GM21576 (cell line): ENCODE data around the gene CEP72.

Source experiments
- ATAC-seq: cut with Tn5 transposase; IDR thresholded peaks from one replicate; pipeline ENCODE4 v1.9.1; 2021; ENCODE audit warnings: mild to moderate bottlenecking, moderate library complexity; ENCODE audit not compliant: unreplicated experiment

Gene CEP72

DNA sequence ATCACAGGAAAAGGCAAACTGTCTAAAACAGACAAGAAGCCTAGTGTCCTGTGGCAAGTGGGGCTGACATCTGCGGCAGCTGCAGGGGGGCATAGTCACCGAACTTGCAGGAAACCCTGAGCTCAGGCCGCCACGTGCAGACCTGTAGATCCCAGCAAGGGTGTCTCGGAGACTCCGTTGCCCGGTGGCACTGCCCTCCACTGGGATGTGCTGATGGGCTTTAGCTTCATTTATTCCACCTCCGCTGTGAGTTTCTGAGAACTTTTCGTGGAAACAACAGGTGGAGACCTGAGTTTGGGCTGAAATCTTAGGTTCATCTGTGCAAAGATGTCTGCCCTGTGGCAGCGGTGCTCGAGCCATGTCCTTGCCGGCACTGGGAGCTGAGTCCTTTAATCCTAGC is 22.1 kb downstream of the CEP72 start:
- no peak for ATAC-seq

DNA sequence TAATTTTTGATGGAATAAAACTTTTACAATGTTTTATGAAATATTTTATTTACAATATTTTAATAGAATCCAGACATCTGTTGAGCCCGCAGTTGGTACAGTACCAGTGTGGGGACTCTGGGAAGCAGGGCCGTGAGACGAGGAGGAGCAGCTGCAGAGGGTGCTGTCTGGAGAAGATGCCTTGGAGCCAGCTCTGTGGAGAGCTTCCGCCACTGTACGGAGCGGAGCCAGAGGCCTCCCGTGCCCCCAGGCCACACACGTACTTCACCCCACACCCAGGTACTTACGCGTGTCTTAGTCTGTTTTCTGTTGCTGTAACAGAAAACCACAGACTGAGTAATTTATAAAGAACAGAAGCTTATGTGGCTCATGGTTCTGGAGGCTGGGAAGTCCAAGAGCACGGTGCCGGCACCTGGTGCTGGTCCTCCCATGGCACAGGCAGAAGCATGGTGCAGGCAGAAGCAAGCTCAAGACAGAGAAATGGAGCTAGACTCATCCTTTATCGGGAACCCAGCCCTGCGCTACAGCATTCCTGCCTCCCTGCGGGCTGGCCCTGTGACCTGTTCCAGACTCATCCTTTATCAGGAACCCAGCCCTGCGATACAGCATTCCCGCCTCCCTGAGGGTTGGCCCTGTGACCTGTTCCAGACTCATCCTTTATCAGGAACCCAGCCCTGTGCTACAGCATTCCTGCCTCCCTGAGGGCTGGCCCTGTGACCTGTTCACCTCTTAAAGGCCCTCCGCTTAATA is 23.3 kb downstream of the CEP72 start:
- ATAC-seq, result no peak

DNA sequence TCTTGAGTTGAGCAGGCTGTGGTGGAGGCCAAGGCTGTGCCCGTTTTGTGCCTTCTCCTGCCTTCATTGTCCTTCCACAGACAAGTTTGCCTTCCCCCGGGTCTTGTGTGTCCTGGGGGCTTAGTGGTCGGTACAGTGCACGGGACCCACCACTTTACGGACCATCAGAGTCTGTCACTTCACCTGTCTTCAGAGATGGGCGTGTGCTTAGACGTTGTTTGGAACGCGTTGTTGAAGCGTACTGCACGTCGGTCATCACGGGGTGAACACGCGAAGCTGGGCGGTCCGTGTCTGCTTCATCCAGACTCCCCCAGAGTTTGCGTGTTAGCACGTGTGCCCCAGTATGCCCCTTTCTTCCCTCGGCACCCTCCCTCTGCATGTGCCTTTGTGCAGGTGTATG is 24.8 kb downstream of the CEP72 start:
- no peak for ATAC-seq

DNA sequence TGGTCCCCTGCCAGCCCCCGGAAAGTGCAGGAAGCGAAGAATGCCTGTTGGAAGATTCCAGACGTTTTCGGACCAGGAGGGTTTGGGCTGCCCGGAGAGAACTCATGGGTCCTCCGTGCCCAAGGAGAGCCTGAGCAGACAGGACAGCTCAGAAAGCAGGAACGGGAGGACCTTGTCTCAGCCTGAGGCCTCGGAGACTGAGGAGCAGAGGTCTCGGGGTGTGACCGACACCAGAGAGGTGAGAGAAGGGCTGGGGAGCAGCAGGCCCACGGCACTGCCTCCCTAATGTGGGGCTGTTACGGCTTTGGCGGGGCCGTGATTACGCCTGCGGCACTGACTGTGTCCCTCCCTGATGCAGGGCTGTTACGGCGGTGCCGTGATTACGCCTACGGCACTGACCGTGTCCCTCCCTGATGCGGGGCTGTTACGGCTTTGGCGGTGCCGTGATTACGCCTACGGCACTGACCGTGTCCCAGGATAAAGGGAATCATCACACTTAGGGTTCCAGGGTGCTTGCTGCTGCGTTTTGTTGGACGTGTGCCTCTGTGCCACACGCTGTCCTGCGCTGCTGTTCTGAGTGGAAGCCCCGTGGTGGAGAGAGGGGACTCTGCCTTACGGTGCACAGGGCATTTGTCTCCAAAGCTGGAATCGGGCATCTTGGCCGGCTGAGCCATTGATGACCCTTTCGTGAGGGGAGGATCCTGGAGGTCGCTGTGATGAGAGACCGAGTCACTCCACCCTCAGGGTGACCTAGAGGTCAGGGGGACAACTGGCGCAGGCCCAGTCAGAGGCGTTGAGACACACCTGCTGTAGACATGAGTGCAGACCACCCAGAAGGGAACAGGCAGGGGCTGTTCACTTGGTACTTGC is 25.7 kb downstream of the CEP72 start:
- no peak for ATAC-seq

DNA sequence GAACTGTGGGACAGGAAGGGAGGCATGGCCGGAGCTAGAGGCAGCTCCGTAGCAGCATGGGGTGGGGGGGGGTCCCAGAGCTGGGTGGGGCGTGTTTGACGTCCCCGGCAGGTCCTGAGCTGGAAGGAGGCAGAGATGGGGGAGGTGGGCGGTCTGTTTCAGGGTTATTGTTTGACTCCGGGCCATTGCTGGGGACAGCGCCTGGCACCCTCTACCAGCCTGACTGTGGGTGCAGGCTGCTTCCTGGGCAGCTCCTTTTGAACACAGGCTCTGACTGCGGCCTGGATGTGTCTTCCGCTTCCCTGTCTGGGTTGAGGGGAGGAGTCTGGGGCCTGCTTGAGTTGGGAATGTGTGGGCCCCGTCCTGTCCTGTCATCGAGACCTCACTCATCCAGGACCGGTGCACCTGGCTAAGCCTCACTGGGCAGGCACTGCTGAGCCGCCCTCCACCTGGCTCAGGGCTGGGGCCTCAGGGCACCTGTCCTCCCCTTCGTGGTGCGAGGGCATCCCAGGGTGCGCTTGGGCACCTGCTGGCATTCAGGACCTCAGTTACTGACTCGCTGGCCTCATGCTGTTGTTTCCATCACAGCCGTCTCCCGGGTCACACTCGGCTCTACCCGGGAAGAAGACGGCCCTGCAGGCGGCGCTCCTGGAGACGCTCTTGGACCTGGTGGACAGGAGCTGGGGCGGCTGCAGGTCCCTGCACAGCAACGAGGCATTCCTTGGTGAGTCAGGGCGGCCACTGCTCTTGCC is 26.5 kb downstream of the CEP72 start:
- no peak for ATAC-seq

DNA sequence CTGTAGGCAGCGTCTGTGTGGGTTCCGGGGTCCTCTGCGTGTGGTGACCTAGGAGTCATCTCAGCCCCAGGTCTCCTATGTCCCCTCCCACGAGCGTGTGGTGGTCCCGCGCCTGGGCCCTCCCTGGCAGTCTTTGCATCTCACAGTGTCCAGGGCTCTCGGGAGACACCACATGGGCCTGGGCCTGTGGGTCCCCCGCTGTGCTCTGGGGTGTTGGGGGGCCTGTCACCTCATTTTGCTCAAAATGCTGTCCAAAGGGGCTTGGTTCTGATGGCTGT is 27.1 kb downstream of the CEP72 start:
- ATAC-seq, result no peak

DNA sequence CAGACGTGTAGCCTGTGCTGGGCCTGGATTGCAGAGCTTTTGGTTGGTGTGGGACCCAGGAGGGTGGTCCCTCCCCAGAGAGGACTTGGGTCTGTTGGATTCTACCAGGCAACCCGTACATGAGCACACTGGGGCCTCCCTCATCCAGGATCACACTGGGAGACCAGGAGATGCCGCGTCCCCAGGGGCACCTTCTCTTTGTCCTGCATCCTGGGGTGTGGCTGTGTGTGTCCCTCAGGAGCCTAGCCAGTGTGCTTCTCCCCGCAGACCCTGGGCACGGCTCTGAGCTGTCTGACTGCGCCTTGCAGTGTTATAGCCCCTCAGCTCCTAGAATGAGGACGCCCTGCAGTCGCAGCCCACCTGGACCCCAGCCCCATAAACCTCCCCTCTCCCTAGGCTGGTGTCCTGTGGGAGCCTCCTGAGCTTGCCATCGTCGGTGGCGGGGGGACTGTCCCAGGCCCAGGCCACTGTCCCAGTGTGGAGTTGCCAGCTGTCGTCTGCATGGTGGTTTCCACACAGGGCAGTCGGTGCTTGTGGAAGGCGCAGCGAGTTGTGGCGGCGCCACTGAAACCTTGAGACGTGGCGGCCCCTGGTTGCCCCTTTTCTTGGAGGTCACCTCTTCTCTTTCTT is 27.6 kb downstream of the CEP72 start:
- ATAC-seq, result no peak

DNA sequence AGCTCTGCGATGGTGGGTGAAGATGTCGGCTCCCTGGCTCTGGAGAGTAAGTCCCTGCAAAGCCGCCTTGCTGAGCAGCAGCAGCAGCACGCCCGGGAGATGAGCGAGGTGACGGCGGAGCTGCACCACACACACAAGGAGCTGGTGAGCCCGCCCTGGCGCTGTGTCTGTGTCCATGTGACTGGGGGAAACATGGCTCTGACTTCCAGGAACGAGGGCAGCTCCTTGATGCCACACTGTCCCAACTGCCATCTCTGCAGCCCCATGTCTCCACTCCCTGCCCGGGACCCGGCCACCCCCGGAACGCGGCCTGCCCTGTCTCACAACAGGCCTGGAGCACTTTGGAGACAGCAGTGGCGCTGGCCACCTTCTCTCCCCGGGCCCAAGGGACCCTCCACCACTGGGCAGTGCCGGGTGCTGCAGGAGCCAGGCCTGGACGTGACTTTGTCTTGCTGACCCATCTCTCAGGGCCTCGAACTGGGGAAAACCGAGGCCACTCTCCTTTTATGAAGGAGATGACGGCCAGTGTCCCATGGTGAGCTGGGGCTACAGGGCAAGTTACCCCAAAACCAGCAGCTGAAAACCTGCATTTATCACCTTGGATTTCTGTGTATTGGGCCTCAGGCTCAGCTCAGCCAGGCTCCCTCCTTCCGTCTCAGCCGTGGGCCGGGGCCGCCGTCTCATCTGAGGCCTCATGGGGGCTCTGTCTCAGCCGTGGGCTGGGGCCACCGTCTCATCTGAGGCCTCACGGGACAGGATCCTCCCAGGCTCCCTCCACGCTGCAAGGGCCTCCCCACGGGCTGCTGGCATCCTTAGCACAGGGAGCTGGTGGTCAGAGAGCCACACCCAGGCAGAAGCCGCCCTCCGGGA is 28.6 kb downstream of the CEP72 start:
- ATAC-seq, result no peak

DNA sequence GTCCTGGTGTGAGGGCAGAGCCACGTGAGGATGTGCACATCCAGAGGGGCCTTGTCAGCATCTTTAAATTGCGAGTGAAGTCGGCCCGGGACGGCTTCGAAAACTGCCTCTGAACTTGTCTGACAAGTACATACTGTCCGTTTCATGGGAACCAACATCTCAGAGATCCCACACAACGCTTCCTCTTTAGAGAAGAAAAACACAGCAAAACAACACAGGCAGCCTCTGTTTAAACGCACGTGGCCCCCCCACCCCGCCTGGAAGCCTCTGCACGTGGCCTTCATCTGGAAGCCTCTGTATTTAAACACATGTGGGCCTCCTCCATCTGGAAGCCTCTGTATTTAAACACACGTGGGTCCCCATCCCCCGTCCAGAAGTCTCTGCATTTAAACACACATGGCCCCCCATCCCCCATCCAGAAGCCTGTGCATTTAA is 29.2 kb downstream of the CEP72 start:
- no peak for ATAC-seq

DNA sequence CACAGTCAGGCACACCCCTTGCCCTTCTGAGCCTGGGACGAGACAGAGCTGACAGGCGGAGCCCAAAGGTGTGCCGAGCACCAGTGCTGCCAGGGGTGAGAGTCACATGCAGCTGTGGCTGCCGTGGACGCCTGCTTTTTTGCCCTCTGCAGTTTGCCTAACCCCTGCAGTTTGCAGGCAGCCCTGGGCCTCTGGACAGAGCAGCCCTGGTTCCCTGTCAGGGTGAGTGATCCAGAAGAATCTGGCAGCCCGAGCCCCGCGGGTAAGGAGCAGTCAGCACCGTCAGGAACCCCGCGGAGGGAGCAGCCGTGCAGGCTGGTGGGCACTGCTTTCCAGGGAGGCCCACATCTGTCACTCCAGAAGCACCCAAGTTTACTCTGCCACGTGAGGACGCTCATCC is 30.3 kb downstream of the CEP72 start:
- no peak for ATAC-seq

DNA sequence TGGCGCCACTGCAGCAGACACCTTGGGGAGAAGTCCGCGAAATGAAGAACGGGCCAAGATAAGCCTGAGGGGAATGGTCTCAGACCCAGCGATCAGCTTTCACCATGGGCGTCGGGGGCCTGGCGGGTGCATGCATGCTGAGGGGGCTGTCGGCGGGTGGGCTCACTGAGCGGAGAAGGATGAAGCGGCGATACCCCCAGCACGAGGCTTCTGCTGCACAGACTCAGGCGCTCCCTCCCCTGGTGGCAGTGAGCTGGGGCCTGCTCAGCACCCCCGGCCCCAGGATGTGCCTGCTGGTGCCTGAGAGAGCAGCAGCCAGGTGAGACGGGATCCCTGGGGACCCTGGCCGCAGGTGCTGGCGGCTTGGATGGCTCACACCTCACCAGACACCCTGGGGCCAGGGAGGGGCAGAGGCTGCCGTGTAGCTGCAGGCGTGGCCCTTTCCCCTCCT is 31.2 kb downstream of the CEP72 start:
- peak; percentile 32 for ATAC-seq

DNA sequence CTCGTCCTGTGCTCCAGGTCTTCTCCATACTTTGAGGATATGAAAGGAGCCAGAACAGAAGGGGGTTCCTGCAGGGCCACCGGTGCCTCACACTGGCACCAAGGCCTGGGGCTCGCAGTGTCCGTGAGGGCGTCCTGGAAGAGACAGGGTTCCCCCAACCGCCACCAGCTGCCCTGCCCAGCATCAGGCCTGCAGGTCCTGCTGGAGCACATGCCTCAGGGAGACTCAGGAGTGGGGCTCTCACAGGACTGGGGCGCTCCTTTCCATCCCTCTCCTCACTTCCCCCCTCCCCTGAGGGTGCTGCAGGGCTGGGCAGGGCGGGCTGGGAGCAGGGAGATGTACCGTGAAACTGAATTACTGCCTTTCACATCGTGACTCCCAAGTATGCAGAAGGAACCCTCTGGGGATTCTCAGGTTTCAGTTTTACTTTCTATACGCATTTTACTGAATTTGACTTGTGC is 31.7 kb downstream of the CEP72 start:
- peak; percentile 86 for ATAC-seq

DNA sequence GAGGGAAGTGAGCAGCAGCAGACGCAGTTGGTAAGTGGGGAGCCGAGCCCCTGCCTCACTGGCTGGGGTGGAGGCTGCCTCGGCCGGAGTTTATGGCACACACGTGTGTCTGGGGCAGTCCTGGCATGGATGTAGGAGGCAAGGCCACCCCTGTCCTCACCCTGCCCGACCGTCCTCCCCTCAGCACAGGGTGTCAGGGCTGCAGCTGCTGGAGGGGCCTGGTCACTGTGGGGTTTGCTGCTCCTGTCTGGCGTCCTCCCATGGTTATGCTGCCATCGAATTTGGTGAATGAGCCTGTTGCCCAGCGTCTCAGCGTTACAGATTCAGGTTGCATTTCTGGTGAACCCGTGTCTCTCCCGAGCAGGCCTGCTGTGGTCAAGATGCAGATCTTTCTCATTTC is 32.4 kb downstream of the CEP72 start:
- no peak for ATAC-seq

DNA sequence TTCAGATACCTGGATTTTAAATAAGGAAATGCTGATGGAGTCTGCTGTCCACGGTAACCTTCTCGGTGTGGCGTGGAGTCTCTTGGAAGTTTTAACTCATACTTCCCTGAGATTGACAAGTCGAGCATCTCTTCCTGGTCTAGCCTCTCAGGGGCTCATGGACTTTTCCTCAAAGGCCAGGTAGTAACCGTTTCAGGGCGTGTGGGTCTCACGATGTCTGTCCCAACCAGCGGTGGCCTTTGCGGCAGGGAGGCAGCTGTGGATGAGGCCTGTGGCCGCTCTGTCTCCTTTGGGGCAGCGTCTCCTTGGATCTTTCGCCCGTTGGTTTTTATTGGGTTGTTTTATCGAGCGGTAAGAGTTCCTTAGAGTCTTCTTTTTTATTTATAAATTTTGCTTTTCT is 32.8 kb downstream of the CEP72 start:
- ATAC-seq, result no peak

DNA sequence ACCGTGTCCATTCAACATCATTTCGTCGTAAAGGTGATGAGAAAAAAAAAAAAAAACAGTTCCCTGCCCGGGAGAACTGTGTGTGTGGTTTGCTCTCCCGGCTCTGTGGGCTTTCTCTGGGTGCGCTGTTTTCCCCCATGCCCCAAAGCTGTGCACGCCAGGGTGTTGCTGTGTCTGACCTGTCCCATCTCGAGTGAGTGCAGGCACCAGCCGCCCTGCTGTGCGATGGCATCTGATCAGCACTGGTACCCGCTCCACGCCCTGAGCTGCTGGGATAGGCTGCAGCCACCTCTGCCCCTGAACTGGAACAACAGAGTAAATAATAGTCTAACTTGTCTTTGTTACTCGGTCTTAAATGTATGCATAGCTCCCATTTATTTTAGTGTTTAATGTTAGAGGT is 33.3 kb downstream of the CEP72 start:
- ATAC-seq, result no peak

DNA sequence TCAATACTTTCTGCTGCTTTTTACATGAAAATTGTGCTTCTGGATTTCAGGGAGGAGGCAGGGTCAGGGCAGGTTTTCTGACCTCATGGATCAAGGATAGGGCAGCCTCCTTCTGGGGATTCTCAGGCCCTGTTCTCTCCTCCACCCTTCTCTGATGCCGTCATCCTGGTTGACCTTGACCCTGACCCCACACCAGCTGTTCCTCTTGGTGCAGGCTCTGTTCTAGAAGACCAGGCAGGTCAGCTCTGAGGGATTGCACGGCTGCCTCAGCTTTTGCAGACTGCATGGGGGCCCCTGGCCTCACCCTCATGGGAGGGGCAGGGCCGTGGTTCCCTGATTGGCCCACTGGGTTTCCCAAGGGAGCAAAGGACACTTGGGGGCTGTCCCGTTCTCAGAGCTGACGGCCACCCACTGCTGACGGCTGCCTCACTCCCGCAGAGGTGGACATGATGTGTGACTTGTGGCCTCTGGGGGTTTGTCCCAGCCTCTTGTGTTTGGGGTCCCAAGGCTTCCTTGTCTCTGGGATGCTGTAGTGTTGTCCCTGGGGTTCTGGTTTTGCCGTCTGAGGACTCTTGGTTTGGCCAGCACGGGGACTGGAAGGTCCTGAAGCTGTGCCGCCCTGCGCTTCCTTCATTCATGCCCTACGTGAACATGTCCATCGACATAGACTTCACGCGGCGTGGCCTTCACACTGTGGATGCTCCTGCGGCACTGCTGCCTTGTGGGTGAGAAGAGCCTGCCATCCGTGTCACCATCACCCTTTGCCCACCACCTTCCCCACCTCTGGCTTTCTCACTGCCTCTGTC is 34.5 kb downstream of the CEP72 start:
- no peak for ATAC-seq

DNA sequence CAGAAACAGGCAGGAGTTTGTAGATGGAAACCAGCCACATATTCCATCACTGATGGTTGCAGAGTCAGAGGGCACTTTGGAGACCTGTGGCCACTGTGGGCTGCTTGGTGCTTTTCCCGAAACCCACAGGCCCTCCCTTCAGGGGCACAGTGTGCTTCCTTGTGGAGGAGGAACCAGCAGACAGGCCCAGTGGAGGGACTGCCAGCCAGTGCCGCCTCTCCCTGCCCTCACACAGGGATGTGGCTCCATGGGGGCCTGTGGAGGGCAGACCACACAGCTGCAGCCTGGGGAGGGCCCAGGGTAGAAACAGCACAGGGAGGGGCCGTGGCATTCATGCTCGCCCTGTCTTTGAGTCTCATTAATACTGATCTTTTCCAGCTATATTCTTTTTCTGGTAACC is 35.2 kb downstream of the CEP72 start:
- ATAC-seq, result no peak

DNA sequence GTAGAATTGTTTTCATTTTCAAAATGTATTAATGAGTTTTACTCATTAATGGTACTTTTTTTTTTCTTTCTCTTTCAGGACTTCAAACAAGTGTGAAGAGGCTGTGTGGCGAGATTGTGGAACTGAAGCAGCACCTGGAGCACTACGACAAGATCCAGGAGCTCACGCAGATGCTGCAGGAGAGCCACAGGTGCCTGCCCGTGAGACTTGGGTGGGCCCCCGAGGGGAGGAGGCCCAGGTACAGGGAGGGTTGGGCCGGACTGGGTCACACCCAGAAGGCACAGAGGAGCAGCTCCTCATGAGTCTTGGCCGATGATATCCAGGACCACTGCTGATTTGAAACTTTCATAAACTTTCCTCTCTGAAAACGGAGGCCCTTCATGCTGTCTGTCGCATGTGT is 35.6 kb downstream of the CEP72 start:
- ATAC-seq, result no peak

DNA sequence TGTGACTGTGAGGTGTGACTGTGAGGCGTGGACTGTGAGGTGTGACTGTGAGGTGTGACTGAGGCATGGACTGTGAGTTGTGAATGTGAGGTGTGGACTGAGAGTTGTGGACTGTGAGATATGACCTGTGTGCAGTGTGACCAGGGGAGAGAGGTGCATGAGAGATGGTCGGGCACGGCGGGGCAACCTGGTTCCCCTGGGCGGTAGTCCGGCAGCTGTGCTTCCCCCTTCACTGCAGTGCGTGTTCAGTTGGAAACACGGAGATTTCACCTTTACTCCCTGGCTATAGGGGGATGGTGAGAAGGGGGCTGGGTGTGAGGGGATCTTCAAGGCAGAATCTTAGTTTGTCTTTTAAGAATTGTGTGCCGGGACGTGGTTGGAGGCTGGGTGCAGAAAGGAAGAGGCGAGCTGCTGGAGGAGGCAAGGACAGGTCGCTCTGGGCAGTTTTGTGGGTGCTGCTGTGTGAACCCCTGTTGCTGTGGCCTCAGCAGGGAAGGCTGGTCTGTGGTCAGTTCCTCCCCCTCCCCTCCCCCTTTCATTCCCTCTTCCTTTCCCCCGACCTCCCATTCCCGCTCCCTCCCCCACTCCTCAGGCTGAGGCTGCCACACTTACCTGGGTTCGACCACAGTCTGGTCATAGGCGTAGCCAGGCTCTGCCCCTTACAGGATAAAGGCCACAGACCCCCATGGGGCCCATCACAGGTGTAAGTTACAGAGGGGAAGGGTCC is 39.3 kb downstream of the CEP72 start:
- no peak for ATAC-seq
